Measurements from ENCODE around the gene PROCR.
"Not testable (repeated sequence)": the region's sequence is repeated elsewhere in the genome, so short reads cannot be mapped to it uniquely, and the experiment has no call there.

PROCR gene

DNA sequence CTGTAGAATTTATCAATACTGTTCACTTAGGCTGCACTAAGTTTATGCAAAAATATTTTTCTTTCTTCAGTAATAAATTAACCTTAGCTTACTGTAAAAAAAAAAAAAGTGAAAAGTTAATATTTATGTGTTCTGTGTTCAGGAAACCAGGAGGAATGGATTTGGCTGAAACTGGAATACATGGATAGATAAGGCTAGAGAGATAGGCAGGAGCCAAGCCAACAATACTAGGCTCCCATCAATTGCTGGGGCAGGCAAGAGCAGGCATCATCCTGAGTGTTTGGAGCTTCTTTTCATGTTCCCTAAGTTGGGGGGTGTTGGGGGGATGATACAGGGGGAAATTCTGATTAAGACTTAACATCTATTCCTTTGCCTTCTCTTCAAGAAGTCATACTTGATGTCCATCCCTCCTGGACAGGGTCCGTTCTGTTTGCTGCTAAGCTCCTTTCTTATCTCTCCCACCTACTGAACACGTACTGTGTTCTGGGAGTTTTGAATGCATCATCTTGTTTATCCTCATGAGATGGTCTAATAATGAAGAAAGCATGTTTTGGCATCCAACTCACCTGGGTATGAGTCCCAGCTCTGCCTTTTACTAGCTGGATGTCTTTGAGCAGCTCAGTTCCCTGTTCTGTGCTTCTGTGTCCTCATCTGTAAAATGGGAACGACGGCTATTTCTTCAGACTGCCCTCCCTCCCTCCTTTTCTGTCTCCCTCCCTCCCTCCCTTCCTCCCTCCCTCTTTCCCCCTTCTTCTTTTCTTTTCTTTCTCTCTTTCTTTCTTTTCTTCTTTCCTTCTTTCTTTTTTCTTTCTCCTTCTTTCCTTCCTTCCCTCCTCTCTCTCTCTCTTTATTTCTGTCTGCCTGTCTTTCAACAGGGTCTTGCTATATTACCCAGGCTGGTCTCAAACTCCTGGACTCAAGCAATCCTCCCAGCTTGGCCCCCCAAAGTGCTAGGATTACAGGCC is 6.4 kb upstream of the PROCR start:
- no peak for DNase-seq (ENCODE audit: low spot score)

- peak; percentile 92 for DNase-seq (ENCODE audit: low spot score)
These were observed 5.5 kb upstream of the PROCR start for GRCh38 chr20:35166242-35166830.

GRCh38 chr20:35167787-35168186 is 4.1 kb upstream of the PROCR start:
- no peak for DNase-seq (ENCODE audit: low spot score)

DNA sequence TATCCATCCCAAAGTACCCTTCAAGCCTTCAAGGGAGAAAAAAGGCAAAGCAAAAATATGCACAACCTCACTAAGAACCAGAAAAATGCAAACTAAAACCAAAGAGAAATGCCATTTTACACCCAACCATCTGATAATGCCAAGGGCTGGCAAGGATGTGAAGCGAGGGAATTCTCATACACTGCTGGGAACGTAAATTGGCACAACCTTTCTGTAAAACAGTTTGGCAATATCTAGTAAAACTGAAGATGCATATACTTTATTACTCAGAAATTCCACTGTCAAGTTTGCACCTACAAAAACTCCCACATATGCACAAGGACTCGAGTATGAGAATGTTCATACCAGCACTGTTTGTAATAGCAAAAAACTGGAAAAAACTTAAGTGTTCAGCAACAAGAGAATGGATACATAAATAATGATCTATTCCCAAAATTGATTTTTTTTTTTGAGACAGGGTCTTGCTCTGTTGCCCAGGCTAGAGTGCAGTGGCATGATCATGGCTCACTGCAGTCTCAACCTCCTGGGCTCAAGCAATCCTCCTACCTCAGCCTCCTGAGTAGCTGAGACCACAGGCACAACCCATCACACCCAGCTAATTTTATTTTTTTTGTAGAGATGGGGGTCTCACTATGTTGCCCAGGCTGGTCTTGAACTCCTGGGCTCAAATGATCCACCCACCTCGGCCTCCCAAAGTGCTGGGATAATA is 3.0 kb upstream of the PROCR start:
- DNase-seq (ENCODE audit: low spot score): not testable (repeated sequence)

GRCh38 chr20:35171438-35171752 is 477 bp upstream of the PROCR start:
- DNase-seq (ENCODE audit: low spot score): no peak

DNA sequence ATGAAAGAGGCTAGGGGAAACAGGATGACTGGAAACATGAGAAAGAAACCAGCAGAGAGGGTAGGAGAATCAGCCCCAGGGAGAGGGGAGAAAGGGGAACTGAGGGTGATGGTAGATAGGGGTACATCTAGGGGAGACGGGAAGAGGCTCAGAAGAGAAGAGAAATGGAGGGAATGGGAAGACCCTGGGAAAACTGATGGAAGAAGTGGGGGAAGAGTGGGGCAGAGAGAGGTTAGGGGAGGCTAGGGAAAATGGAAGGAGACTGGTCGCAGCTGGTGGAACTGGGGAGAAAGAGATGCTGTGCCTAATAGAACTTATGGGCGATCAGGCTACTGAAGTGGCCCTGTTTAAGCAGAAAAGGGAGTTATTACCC is 548 bp downstream of the PROCR start:
- DNase-seq (ENCODE audit: low spot score): no peak

GRCh38 chr20:35173576-35174192 is 1.8 kb downstream of the PROCR start:
- peak; percentile 23 for DNase-seq (ENCODE audit: low spot score)

GRCh38 chr20:35174458-35175216 is 2.8 kb downstream of the PROCR start:
- no peak for DNase-seq (ENCODE audit: low spot score)

GRCh38 chr20:35176132-35176531 is 4.3 kb downstream of the PROCR start:
- no peak for DNase-seq (ENCODE audit: low spot score)

GRCh38 chr20:35179292-35180212 is 7.7 kb downstream of the PROCR start:
- no peak for DNase-seq (ENCODE audit: low spot score)

DNA sequence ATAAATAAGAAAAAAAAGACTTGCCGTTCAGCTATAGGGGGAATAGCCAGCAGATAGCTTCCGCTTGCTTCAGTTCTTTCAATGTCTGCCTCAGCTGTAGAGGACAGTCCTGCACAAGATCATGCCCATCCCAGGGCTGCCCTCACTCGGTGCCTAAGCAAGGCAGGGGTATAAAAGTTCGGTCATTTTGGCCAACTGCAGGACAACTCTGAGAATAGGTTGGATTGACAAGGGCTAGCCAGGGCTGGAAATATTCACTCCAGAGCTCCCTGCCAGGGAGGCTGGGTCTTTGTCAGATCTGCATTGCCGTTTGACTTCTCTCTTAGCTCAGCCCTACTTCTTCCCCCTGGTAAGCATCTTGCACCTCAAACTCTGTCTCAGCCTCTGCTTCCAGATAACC is 8.4 kb downstream of the PROCR start:
- DNase-seq (ENCODE audit: low spot score): no peak

- no peak for DNase-seq (ENCODE audit: low spot score)
These were observed 9.9 kb downstream of the PROCR start for GRCh38 chr20:35181731-35182130.

DNA sequence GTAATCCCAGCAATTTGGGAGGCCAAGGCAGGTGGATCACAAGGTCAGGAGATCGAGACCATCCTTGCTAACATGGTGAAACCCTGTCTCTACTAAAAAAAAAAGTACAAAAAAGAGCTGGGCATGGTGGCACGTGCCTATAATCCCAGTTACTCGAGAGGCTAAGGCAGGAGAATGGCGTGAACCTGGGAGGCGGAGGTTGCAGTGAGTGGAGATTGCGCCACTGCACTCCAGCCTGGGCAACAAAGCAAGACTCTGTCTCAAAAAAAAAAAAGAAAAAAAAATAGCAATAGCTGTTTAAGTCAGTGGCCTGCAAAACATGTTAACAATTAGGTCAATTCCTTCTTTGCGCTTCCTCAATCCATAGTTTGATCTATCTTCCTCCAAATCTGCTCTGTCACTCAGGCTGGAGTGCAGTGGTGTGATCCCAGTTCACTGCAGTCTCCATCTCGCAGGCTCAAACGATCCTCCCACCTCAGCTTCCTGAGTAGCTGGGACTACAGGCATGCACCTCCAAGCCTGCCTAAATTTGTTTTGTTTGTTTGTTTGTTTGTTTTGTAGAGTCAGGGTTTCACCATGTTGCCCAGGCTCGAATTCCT is 14.9 kb downstream of the PROCR start:
- DNase-seq (ENCODE audit: low spot score): not testable (repeated sequence)

GRCh38 chr20:35187584-35188190 is 15.8 kb downstream of the PROCR start:
- no peak for DNase-seq (ENCODE audit: low spot score)

DNA sequence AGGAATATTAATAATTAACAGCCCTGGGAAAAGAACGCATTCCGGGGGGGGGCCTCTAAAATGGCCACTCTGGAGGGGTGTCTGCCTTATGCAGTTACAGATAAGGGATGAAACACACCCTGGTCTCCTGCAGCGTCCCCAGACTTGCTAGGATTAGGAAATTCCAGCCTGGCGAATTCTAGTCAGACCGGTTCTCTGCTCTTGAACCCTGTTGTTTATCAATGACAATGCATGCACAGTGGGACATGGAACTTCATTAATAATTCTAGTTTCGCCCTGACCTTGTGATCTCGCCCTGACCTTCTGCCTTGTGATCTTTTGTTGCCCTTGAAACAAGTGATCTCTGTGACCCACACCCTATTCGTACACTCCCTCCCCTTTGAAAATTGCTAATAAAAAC is 17.4 kb downstream of the PROCR start:
- DNase-seq (ENCODE audit: low spot score): not testable (repeated sequence)

- DNase-seq (ENCODE audit: low spot score): no peak
These were observed 18.7 kb downstream of the PROCR start for GRCh38 chr20:35190556-35190955.

- no peak for DNase-seq (ENCODE audit: low spot score)
These were observed 19.7 kb downstream of the PROCR start for GRCh38 chr20:35191419-35192117.

DNA sequence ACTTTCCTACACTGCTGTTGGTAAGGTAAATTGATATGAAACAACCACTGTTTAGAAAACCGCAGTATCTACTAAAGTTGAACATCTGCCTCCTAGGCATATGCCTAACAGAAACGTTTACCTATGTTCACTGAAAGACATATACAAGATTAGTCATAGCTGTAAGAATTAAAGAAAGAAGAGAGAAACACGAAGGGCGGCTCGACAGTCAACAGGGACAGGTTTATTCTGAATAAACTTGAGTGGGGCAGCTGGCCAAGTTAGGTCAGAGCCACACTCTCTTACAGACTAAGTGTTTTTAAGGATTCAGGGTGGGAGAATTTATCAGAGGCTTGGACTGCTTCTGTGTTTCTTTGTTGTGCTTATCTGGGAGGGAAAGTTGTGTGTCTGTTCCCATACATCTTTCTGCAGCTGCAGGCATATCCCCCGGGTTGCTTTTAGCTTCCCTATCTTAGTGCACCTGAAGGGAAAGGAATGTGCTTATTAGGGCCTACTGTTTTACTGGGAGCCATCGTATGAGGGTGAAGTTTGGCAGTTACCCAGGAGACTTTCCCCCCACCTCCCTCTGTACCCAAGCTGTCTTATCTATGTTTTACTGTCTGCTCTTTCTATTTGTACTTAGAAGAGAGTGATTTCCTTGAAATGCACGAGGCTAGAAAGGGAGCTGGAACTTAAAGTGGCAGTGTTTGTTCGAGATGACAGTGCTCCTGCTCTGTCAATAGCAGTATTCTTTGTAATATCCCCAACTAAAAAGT is 20.4 kb downstream of the PROCR start:
- no peak for DNase-seq (ENCODE audit: low spot score)
